GM19099 (cell line): Measurements from ENCODE around the gene TAL2.

Experiments used
- POLR2A ChIP-seq: IDR thresholded peaks from 3 replicates; pipeline ENCODE4 v1.6.1; 2011; ENCODE audit warnings: low read depth; ENCODE audit not compliant: insufficient read length; ENCODE audit errors: extremely low read depth

The TAL2 gene

DNA sequence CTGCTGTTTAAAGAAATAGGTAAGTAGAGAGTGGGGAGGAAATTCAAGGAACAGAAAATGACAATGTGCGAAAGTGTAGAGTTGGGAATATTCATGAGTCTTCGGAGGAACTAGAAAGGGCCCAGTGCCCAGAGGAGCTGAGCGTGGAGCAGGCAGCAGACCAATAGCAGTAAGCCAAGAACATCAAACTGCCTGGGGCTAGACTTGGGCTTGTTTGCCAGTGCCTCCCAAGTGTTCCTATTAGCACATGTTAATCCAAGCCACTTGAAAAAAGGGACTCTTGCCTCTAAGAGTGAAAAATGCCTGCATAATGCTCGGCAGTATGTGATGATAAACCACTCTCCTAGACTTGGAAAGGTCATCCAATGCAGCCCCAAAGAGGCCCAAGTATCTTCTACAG, 1.2 kb upstream of the TAL2 start:
- no peak for TF ChIP-seq POLR2A

DNA sequence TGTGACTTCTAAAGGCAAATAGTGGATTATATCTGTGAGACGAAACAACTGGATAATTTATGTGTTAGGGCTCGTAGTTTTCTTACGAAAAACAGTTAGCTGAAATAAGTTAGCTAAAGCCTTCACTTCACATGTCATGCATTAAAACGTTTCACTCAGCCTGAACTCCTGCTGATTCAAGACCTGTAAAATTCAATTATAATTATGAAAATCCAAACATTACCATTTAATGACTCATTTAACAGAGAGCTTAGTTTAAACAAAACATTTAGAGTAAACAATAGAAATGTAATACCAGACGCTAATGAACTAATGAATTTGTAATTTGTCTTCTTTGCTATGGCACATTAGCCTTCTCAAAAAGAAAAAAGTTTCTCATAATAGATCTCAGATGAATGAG, 1.7 kb downstream of the TAL2 start:
- no peak for TF ChIP-seq POLR2A

- no peak for TF ChIP-seq POLR2A
Observed at GRCh38 chr9:105667867-105668266, 5.6 kb downstream of the TAL2 start.

GRCh38 chr9:105670315-105670714, 8.1 kb downstream of the TAL2 start:
- no peak for TF ChIP-seq POLR2A

GRCh38 chr9:105670775-105671174, 8.5 kb downstream of the TAL2 start:
- no peak for TF ChIP-seq POLR2A

DNA sequence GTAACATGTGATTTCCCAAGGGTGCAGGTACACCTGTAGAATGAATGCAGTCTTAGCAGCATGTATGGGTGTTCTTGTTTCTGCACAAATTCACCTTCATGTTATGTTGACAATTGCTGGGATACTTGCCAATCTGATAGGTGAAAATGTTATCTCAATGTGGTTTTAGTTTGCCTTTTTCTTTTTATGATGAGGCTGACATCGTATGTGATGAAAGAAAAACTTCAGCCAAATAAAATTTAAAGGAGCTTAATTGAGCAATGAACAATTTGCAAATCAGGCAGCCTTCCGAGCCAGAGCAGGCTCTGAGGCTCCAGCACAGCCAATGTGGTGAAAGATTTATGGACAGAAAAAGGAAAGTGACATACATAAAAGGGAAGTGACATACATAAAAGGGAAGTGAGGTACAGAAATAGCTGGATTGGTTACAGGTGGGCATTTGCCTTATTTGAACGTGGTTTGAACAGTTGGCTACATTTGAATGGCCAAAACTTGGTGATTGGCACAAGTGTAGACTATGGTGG, 10.5 kb downstream of the TAL2 start:
- no peak for TF ChIP-seq POLR2A

DNA sequence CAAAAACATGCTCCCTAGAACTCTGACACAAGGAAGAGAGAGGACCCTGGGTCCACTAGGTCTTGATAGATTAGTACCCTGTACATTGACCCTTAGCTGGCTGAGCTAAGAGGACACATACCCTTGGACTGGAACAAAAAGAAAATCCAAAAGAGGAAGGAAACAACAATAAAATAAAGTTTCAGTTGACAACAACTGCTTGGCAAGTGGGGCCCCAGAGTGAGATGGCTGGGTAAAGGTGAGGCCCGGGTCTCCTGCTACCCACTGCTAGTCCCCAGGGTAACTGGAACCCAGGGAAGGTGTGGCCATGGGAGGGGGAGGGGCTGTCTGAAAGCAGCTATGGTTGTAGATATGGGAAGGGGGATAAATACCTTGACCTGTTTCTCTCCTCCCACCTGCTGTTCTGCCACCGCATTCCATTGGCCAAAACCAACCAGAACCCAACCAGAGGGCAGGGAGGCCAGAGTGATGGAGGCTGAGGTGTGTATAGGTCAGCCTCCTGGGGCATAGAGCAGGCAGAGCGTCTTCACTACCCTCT, 11.7 kb downstream of the TAL2 start:
- TF ChIP-seq POLR2A = no peak

DNA sequence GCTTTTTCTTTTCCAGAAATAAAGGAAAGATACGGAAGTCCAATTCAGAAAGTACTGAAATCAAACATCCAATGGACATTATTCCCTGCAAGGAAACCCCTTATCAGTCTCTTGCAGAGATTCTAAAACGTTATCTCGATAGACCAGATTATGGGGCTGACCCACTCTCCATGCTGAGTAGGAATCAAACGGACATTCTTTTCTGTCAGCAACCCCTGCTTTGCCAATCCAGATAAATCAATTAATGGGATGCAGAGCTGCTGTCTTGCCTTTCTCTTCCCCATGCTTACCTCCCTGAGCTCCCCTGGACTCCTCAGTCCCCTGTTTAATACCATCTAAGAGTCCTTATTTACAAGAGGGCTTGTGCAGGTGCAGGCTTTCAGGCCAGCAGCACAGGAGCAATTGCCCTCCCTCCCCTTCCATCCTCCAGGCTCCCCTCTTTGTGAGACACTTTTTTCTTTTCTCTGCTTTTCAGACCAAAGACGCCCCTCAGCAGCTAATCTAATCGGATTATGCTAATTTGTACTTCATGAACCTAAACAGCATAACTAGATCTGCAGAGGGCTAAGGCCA, 14.2 kb downstream of the TAL2 start:
- TF ChIP-seq POLR2A = no peak

- no peak for TF ChIP-seq POLR2A
Observed at GRCh38 chr9:105678163-105678562, 15.9 kb downstream of the TAL2 start.

GRCh38 chr9:105678781-105679180, 16.5 kb downstream of the TAL2 start:
- TF ChIP-seq POLR2A = no peak

- TF ChIP-seq POLR2A = no peak
Observed at GRCh38 chr9:105679257-105680022, 17.2 kb downstream of the TAL2 start.

DNA sequence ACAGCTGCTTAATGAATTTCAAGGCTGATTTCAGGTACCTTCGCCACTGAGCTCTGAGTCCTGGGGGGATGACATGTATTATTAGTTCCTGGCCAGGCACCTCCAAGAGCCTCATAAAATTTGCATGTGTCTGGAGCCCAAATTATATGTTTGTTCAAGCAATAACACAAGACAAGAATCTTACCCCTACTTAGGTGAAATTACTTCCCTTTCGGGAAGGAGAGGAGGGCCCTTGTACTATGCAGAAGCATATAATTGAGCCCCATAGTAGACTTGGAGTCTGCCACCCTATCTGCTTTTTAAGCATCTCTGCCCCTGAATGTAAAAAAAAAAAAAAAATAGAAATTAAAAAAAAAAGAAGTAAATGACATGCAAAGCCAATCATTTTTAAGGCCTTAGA, 19.1 kb downstream of the TAL2 start:
- TF ChIP-seq POLR2A = no peak

GRCh38 chr9:105681724-105682123, 19.5 kb downstream of the TAL2 start:
- TF ChIP-seq POLR2A = no peak

GRCh38 chr9:105683688-105684275, 21.5 kb downstream of the TAL2 start:
- no peak for TF ChIP-seq POLR2A

GRCh38 chr9:105686936-105687335, 24.7 kb downstream of the TAL2 start:
- no peak for TF ChIP-seq POLR2A

- TF ChIP-seq POLR2A = no peak
Observed at GRCh38 chr9:105690742-105691141, 28.5 kb downstream of the TAL2 start.
